ENCODE data around the gene SPOCK2.

DNA sequence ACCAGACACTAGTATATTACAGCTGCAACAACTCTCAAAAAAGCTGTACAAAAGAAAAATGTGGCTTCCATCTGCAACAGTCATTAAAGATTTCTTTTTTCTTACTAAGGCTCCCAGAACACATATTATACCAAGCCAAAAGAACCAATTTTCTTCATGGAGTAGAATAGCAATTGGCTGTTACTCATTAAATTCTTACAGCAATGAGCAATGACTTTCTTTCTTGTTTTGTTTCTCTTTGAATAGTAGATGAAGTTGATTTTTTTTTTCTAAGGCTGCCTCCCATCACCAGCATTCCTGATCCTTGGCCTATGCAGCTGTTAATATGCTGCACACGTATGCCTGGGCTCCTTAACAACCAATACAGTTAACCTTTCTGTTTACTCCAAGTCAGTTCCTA lies 36.6 kb upstream of the SPOCK2 start:
- TF ChIP-seq, protein P1, sequence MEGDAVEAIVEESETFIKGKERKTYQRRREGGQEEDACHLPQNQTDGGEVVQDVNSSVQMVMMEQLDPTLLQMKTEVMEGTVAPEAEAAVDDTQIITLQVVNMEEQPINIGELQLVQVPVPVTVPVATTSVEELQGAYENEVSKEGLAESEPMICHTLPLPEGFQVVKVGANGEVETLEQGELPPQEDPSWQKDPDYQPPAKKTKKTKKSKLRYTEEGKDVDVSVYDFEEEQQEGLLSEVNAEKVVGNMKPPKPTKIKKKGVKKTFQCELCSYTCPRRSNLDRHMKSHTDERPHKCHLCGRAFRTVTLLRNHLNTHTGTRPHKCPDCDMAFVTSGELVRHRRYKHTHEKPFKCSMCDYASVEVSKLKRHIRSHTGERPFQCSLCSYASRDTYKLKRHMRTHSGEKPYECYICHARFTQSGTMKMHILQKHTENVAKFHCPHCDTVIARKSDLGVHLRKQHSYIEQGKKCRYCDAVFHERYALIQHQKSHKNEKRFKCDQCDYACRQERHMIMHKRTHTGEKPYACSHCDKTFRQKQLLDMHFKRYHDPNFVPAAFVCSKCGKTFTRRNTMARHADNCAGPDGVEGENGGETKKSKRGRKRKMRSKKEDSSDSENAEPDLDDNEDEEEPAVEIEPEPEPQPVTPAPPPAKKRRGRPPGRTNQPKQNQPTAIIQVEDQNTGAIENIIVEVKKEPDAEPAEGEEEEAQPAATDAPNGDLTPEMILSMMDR (IDR thresholded peaks at IDR 0.05 in 4 of 5, conservative IDR thresholded peaks at IDR 0.05 in 1 of 5) = no peak
- TF ChIP-seq POLR2A (IDR thresholded peaks at IDR 0.05) = no peak

Measured in gastrocnemius medialis (tissue), 4 donors.